HepG2 (cell line): ENCODE data around the gene SMPD1. TPM values are rescaled to one million over a fixed set of nuclear protein-coding genes. Genes with fewer than 3 reads are reported as not detected.
A peak's percentile ranks its signal among the peaks of the same experiment; 100 is the strongest.

Experiments
- CREB1 ChIP-seq, 2 experiments: fragments of 450-650 bp in 1 of 2; IDR thresholded peaks; 2 replicates each; pipeline ENCODE4 v1.6.1; 2016 to 2017; ENCODE audit warnings: control low read depth in 1 of 2, mild to moderate bottlenecking in 1 of 2, missing compliant biosample characterization in 1 of 2, missing genetic modification characterization in 1 of 2
- KDM2A ChIP-seq: sonication (generic); formaldehyde crosslinking; IDR thresholded peaks from 2 replicates; pipeline ENCODE4 v1.4.0; 2020; ENCODE audit warnings: low read depth, missing genetic modification reagents, borderline replicate concordance
- NFATC3 ChIP-seq: sonication (generic); formaldehyde crosslinking; IDR thresholded peaks from 2 replicates; pipeline ENCODE4 v1.5.1; 2020; ENCODE audit warnings: mild to moderate bottlenecking, missing genetic modification reagents
- NFRKB ChIP-seq: fragments of 450-650 bp; IDR thresholded peaks from 2 replicates; pipeline ENCODE4 v1.6.1; 2017
- POGZ ChIP-seq: sonication (generic); formaldehyde crosslinking; IDR thresholded peaks from 2 replicates; pipeline ENCODE4 v1.4.0; 2020; ENCODE audit warnings: mild to moderate bottlenecking, missing genetic modification reagents
- SNAI1 ChIP-seq: sonication (generic); formaldehyde crosslinking; IDR thresholded peaks from 2 replicates; pipeline ENCODE4 v1.5.0; 2020; ENCODE audit warnings: mild to moderate bottlenecking, missing genetic modification reagents, borderline replicate concordance
- YEATS4 ChIP-seq: sonication (generic); formaldehyde crosslinking; IDR thresholded peaks from 2 replicates; pipeline ENCODE4 v1.4.0; 2020; ENCODE audit warnings: missing genetic modification reagents, borderline replicate concordance
- ZBTB3 ChIP-seq: sonication (generic); formaldehyde crosslinking; IDR thresholded peaks from 2 replicates; pipeline ENCODE4 v1.4.0; 2020; ENCODE audit warnings: low read depth, mild to moderate bottlenecking, moderate library complexity, missing genetic modification reagents, borderline replicate concordance
- ZEB1 ChIP-seq: IDR thresholded peaks from 2 replicates; pipeline ENCODE4 v1.6.1; 2012; ENCODE audit warnings: mild to moderate bottlenecking, low read depth, inconsistent platforms; ENCODE audit not compliant: insufficient replicate concordance
- ZFP82 ChIP-seq: sonication (generic); formaldehyde crosslinking; IDR thresholded peaks from 2 replicates; pipeline ENCODE4 v1.5.1; 2020; ENCODE audit warnings: mild to moderate bottlenecking, missing genetic modification reagents, borderline replicate concordance
- ZFY ChIP-seq: sonication (generic); formaldehyde crosslinking; IDR thresholded peaks from 2 replicates; pipeline ENCODE4 v1.4.0; 2020; ENCODE audit warnings: missing genetic modification reagents
- ZNF225 ChIP-seq: sonication (generic); formaldehyde crosslinking; IDR thresholded peaks from 2 replicates; pipeline ENCODE4 v1.4.0; 2020; ENCODE audit warnings: mild to moderate bottlenecking, missing genetic modification reagents
- ZNF264 ChIP-seq: sonication (generic); formaldehyde crosslinking; IDR thresholded peaks from 2 replicates; pipeline ENCODE4 v1.4.0; 2020; ENCODE audit warnings: missing genetic modification reagents
- ZNF484 ChIP-seq: sonication (generic); formaldehyde crosslinking; IDR thresholded peaks from 2 replicates; pipeline ENCODE4 v1.5.1; 2020; ENCODE audit warnings: mild to moderate bottlenecking, low read depth, missing genetic modification reagents, borderline replicate concordance
- ZNF552 ChIP-seq: sonication (generic); formaldehyde crosslinking; IDR thresholded peaks from 2 replicates; pipeline ENCODE4 v1.9.0; 2022; ENCODE audit warnings: missing genetic modification reagents, mild to moderate bottlenecking, borderline replicate concordance
- ZSCAN21 ChIP-seq: sonication (generic); formaldehyde crosslinking; IDR thresholded peaks from 2 replicates; pipeline ENCODE4 v1.8.0; 2022; ENCODE audit warnings: mild to moderate bottlenecking, missing genetic modification reagents, moderate library complexity, borderline replicate concordance
- polyA plus RNA-seq, 8 experiments: library from polyadenylated mRNA; depleted of rRNA in 3 of 8; stranded (reverse) in 7 of 8; unstranded in 1 of 8; fragments of >200 nt; fragmentation: Illumina TruSeq in 4 of 8; extraction: Trizol in 4 of 8; gene quantifications; 2 replicates each; pipeline versions ENCODE4 v1.2.1 to v1.2.3, GENCODE V29; 2011 to 2016; ENCODE audit warnings: low read depth in 4 of 8, missing spikeins in 1 of 8, mixed read lengths in 1 of 8; ENCODE audit not compliant: insufficient read depth in 1 of 8
- total RNA-seq, 5 experiments: library from RNA; depleted of rRNA; stranded (reverse); fragments of >200 nt; fragmentation: Illumina TruSeq; extraction: Trizol; gene quantifications; 2 replicates each; pipeline ENCODE4 v1.2.3, GENCODE V29; 2016; ENCODE audit warnings: low read depth in 1 of 5
- TF ChIP-seq, protein P1 (sequence below), 2 experiments: fragments of 450-650 bp in 1 of 2; sonication (generic) in 1 of 2; formaldehyde crosslinking; IDR thresholded peaks; 2 replicates each; pipeline versions ENCODE4 v1.5.0 to v1.8.0; 2020 to 2022; ENCODE audit warnings: mild to moderate bottlenecking in 1 of 2, missing genetic modification reagents in 1 of 2
- TF ChIP-seq, protein P2 (sequence below): IDR thresholded peaks from 2 replicates; pipeline ENCODE4 v1.6.1; 2012; ENCODE audit warnings: low read length, improper control_type of control experiment
- TF ChIP-seq, protein P3 (sequence below): IDR thresholded peaks from 2 replicates; pipeline ENCODE4 v1.6.1; 2012; ENCODE audit warnings: inconsistent platforms
- TF ChIP-seq, protein P4 (sequence below): sonication (generic); formaldehyde crosslinking; IDR thresholded peaks from 2 replicates; pipeline ENCODE4 v1.5.0; 2020; ENCODE audit warnings: mild to moderate bottlenecking, missing genetic modification reagents
- TF ChIP-seq, protein P5 (sequence below): sonication (generic); formaldehyde crosslinking; IDR thresholded peaks from 2 replicates; pipeline ENCODE4 v1.4.0; 2020; ENCODE audit warnings: missing genetic modification reagents, low read depth, mild to moderate bottlenecking, borderline replicate concordance

Gene SMPD1
- total and polyA plus RNA-seq, 2 of the 13 experiments (the other 11 are each of a cell fraction or from before 2014, with no cell fraction given), result 6.3 to 8.4 TPM

DNA sequence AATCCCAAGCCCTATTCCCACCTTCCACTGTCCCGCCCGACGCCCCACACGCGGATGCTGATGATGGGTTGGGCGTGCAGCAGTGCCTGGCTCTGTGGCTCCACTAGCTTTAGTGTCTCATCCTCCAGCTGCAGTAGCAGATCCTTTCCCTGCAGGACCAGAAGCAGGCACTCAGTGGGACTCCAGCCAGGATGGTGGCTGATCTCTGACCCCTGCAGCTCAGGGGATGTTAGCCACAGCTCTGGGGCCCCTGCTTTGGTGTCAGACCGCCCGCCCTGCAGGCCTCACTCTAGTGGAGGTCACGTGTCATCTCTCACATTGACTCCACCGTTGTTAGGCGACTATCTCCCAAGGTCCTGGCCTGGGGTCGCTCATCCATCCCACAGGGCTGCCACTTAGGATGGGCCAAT lies 11.8 kb downstream of the SMPD1 start (continued):
- TF ChIP-seq, protein P1, sequence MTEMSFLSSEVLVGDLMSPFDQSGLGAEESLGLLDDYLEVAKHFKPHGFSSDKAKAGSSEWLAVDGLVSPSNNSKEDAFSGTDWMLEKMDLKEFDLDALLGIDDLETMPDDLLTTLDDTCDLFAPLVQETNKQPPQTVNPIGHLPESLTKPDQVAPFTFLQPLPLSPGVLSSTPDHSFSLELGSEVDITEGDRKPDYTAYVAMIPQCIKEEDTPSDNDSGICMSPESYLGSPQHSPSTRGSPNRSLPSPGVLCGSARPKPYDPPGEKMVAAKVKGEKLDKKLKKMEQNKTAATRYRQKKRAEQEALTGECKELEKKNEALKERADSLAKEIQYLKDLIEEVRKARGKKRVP (CRISPR knock-in tag; IDR thresholded peaks at IDR 0.05), result no peak
- no peak for TF ChIP-seq YEATS4
- TF ChIP-seq ZBTB3 (CRISPR knock-in tag), result no peak
- no peak for TF ChIP-seq SNAI1
- TF ChIP-seq ZEB1, result no peak
- no peak for TF ChIP-seq ZSCAN21 (CRISPR knock-in tag)
- no peak for TF ChIP-seq ZFP82 (CRISPR knock-in tag)
- TF ChIP-seq KDM2A (CRISPR knock-in tag), result no peak
- TF ChIP-seq NFATC3 (CRISPR knock-in tag), result no peak
- TF ChIP-seq POGZ (CRISPR knock-in tag), result no peak
- no peak for TF ChIP-seq ZNF264 (CRISPR knock-in tag)
- no peak for TF ChIP-seq NFRKB
- no peak for TF ChIP-seq ZNF552 (CRISPR knock-in tag)
- TF ChIP-seq, protein P2, sequence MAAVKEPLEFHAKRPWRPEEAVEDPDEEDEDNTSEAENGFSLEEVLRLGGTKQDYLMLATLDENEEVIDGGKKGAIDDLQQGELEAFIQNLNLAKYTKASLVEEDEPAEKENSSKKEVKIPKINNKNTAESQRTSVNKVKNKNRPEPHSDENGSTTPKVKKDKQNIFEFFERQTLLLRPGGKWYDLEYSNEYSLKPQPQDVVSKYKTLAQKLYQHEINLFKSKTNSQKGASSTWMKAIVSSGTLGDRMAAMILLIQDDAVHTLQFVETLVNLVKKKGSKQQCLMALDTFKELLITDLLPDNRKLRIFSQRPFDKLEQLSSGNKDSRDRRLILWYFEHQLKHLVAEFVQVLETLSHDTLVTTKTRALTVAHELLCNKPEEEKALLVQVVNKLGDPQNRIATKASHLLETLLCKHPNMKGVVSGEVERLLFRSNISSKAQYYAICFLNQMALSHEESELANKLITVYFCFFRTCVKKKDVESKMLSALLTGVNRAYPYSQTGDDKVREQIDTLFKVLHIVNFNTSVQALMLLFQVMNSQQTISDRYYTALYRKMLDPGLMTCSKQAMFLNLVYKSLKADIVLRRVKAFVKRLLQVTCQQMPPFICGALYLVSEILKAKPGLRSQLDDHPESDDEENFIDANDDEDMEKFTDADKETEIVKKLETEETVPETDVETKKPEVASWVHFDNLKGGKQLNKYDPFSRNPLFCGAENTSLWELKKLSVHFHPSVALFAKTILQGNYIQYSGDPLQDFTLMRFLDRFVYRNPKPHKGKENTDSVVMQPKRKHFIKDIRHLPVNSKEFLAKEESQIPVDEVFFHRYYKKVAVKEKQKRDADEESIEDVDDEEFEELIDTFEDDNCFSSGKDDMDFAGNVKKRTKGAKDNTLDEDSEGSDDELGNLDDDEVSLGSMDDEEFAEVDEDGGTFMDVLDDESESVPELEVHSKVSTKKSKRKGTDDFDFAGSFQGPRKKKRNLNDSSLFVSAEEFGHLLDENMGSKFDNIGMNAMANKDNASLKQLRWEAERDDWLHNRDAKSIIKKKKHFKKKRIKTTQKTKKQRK, result no peak
- TF ChIP-seq ZNF484, result no peak
- TF ChIP-seq ZNF225 (CRISPR knock-in tag), result no peak
- TF ChIP-seq CREB1 (IDR thresholded peaks at IDR 0.05), result no peak
- TF ChIP-seq CREB1 (CRISPR knock-in tag; IDR thresholded peaks at IDR 0.05), result no peak
- TF ChIP-seq, protein P3, sequence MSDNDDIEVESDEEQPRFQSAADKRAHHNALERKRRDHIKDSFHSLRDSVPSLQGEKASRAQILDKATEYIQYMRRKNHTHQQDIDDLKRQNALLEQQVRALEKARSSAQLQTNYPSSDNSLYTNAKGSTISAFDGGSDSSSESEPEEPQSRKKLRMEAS, result no peak
- TF ChIP-seq, protein P4, sequence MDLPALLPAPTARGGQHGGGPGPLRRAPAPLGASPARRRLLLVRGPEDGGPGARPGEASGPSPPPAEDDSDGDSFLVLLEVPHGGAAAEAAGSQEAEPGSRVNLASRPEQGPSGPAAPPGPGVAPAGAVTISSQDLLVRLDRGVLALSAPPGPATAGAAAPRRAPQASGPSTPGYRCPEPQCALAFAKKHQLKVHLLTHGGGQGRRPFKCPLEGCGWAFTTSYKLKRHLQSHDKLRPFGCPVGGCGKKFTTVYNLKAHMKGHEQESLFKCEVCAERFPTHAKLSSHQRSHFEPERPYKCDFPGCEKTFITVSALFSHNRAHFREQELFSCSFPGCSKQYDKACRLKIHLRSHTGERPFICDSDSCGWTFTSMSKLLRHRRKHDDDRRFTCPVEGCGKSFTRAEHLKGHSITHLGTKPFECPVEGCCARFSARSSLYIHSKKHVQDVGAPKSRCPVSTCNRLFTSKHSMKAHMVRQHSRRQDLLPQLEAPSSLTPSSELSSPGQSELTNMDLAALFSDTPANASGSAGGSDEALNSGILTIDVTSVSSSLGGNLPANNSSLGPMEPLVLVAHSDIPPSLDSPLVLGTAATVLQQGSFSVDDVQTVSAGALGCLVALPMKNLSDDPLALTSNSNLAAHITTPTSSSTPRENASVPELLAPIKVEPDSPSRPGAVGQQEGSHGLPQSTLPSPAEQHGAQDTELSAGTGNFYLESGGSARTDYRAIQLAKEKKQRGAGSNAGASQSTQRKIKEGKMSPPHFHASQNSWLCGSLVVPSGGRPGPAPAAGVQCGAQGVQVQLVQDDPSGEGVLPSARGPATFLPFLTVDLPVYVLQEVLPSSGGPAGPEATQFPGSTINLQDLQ (CRISPR knock-in tag), result no peak
- TF ChIP-seq, protein P5, sequence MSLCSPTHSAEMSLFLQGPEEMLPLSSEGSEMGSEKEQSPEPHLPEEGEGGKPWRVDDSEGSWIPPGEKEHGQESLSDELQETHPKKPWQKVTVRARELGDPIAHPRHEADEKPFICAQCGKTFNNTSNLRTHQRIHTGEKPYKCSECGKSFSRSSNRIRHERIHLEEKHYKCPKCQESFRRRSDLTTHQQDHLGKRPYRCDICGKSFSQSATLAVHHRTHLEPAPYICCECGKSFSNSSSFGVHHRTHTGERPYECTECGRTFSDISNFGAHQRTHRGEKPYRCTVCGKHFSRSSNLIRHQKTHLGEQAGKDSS (CRISPR knock-in tag), result no peak
- peak; percentile 56 for TF ChIP-seq ZFY
